ENCODE data around the gene CD320.

The CD320 gene

GRCh38 chr19:8321067-8321985, 13.2 kb upstream of the CD320 start, which contains the start of the genes NDUFA7 and RPS28:
Gene NDUFA7, minus strand, starts transcription at chr19:8321375. Its CDS starts 17 bp downstream, at chr19:8321358.
Gene RPS28, plus strand, starts transcription at chr19:8321496. Its CDS starts 35 bp downstream, at chr19:8321531.
- Histone ChIP-seq H3K18ac (ENCODE audit: low read depth in 1 of 2, low read length in 2 of 2) (peak within 1 kb of the TSS; percentile 75 to 76), H3K27ac (ENCODE audit: low read length, poor library complexity, severe bottlenecking) (peak within 1 kb of the TSS; percentile 54), H3K4me3 (ENCODE audit: insufficient read depth in 1 of 2, low read depth in 1 of 2, low read length in 2 of 2) (peak within 1 kb of the TSS; percentile 76 to 98), H2BK5ac (ENCODE audit: low read depth, low read length, poor library complexity, severe bottlenecking) (peak within 1 kb of the TSS; percentile 22), H3K79me1 (replicated peaks; ENCODE audit: low read length, poor library complexity, severe bottlenecking) (peaks cover 14% of the 10 kb centered on the region), H2AK5ac (ENCODE audit: low read length, severe bottlenecking) (peak within 1 kb of the TSS; percentile 72), H3K14ac (ENCODE audit: low read length in 2 of 2) (peak within 1 kb of the TSS; percentile 28 to 80), H3K23ac (ENCODE audit: low read length in 2 of 2) (no peak within 1 kb of the TSS), H3K4ac (ENCODE audit: low read depth in 1 of 2, low read length in 2 of 2) (peak within 1 kb of the TSS; percentile 37 to 77), H4K91ac (ENCODE audit: low read length) (peak within 1 kb of the TSS; percentile 29), H3K27me3 (ENCODE audit: control insufficient read depth in 1 of 2, insufficient read depth in 1 of 2, low read length in 2 of 2) (no peaks in the 10 kb centered on the region), H3K9me3 (ENCODE audit: control insufficient read depth, low read length) (no peaks in the 10 kb centered on the region), H3K4me1 (ENCODE audit: control insufficient read depth, insufficient read depth, low read depth, low read length) (peaks cover 18% of the 10 kb centered on the region), H2BK120ac (ENCODE audit: low read depth, low read length) (no peak within 1 kb of the TSS), H3K36me3 (ENCODE audit: control insufficient read depth in 1 of 2, insufficient read depth in 2 of 2, low read depth in 1 of 2, low read length in 2 of 2) (peaks cover 28% of the 10 kb centered on the region in 2 experiments), H3K9ac (ENCODE audit: low read length) (peak within 1 kb of the TSS; percentile 99), H3K4me2 (ENCODE audit: low read length, poor library complexity, severe bottlenecking) (peak within 1 kb of the TSS; percentile 60), H2BK12ac (ENCODE audit: low read length in 2 of 2) (no peak within 1 kb of the TSS), H4K8ac (ENCODE audit: low read length) (peak within 1 kb of the TSS; percentile 93), H2AFZ (ENCODE audit: low read depth, low read length) (peak within 1 kb of the TSS; percentile 6), H2BK15ac (ENCODE audit: low read depth, poor library complexity, severe bottlenecking) (no peak within 1 kb of the TSS)
- under 1% methylated on average over 70 of the region's 72 CpGs for WGBS
- DNase-seq = peak; percentile 95

GRCh38 chr19:8320564-8321066, 12.5 kb upstream of the CD320 start:
- H3K4me1 ChIP-seq (ENCODE audit: control insufficient read depth, insufficient read depth, low read depth, low read length) = peaks cover 18% of the 10 kb centered on the region
- peak overlapping the region; percentile 22 for H2BK5ac ChIP-seq (ENCODE audit: low read depth, low read length, poor library complexity, severe bottlenecking)
- H4K8ac ChIP-seq (ENCODE audit: low read length) = peak overlapping the region; percentile 93
- H3K4me3 ChIP-seq (ENCODE audit: insufficient read depth in 1 of 2, low read depth in 1 of 2, low read length in 2 of 2) = peak overlapping the region; percentile 75 to 98
- peak overlapping the region; percentile 60 for H3K4me2 ChIP-seq (ENCODE audit: low read length, poor library complexity, severe bottlenecking)
- H2BK120ac ChIP-seq (ENCODE audit: low read depth, low read length) = no peak overlapping the region
- H3K9ac ChIP-seq (ENCODE audit: low read length) = peak overlapping the region; percentile 99
- peaks cover 16% of the 10 kb centered on the region for H3K79me1 ChIP-seq (replicated peaks; ENCODE audit: low read length, poor library complexity, severe bottlenecking)
- H2AK5ac ChIP-seq (ENCODE audit: low read length, severe bottlenecking) = peak overlapping the region; percentile 72
- peak overlapping the region; percentile 54 for H3K27ac ChIP-seq (ENCODE audit: low read length, poor library complexity, severe bottlenecking)
- H3K27me3 ChIP-seq (ENCODE audit: control insufficient read depth in 1 of 2, insufficient read depth in 1 of 2, low read length in 2 of 2) = no peaks in the 10 kb centered on the region
- peak overlapping the region; percentile 10 to 34 for H3K4ac ChIP-seq (ENCODE audit: low read depth in 1 of 2, low read length in 2 of 2)
- peak; percentile 37 for DNase-seq
- peaks cover 33 to 36% of the 10 kb centered on the region in 2 experiments for H3K36me3 ChIP-seq (ENCODE audit: control insufficient read depth in 1 of 2, insufficient read depth in 2 of 2, low read depth in 1 of 2, low read length in 2 of 2)
- H2BK12ac ChIP-seq (ENCODE audit: low read length in 2 of 2) = no peak overlapping the region
- H3K23ac ChIP-seq (ENCODE audit: low read length in 2 of 2) = no peak overlapping the region
- H3K9me3 ChIP-seq (ENCODE audit: control insufficient read depth, low read length) = no peaks in the 10 kb centered on the region
- 9% methylated on average over 16 of the region's 16 CpGs for WGBS
- H2AFZ ChIP-seq (ENCODE audit: low read depth, low read length) = peak overlapping the region; percentile 6
- peak overlapping the region; percentile 52 to 75 for H3K18ac ChIP-seq (ENCODE audit: low read depth in 1 of 2, low read length in 2 of 2)
- H4K91ac ChIP-seq (ENCODE audit: low read length) = peak overlapping the region; percentile 29
- H3K14ac ChIP-seq (ENCODE audit: low read length in 2 of 2) = peak overlapping the region in 1 of 2 experiments; percentile 80
- H2BK15ac ChIP-seq (ENCODE audit: low read depth, poor library complexity, severe bottlenecking) = no peak overlapping the region

GRCh38 chr19:8319807-8320520, 11.8 kb upstream of the CD320 start:
- Histone ChIP-seq H3K18ac (ENCODE audit: low read depth in 1 of 2, low read length in 2 of 2) (no peak overlapping the region), H2AFZ (ENCODE audit: low read depth, low read length) (no peak overlapping the region), H3K14ac (ENCODE audit: low read length in 2 of 2) (no peak overlapping the region), H4K8ac (ENCODE audit: low read length) (no peak overlapping the region), H3K27ac (ENCODE audit: low read length, poor library complexity, severe bottlenecking) (no peak overlapping the region), H3K79me1 (replicated peaks; ENCODE audit: low read length, poor library complexity, severe bottlenecking) (peaks cover 16% of the 10 kb centered on the region), H3K9ac (ENCODE audit: low read length) (peak overlapping the region; percentile 99), H3K4ac (ENCODE audit: low read depth in 1 of 2, low read length in 2 of 2) (no peak overlapping the region), H3K23ac (ENCODE audit: low read length in 2 of 2) (no peak overlapping the region), H2AK5ac (ENCODE audit: low read length, severe bottlenecking) (no peak overlapping the region), H2BK120ac (ENCODE audit: low read depth, low read length) (no peak overlapping the region), H2BK15ac (ENCODE audit: low read depth, poor library complexity, severe bottlenecking) (no peak overlapping the region), H3K27me3 (ENCODE audit: control insufficient read depth in 1 of 2, insufficient read depth in 1 of 2, low read length in 2 of 2) (no peaks in the 10 kb centered on the region), H3K36me3 (ENCODE audit: control insufficient read depth in 1 of 2, insufficient read depth in 2 of 2, low read depth in 1 of 2, low read length in 2 of 2) (peaks cover 37 to 42% of the 10 kb centered on the region in 2 experiments), H2BK12ac (ENCODE audit: low read length in 2 of 2) (no peak overlapping the region), H3K4me1 (ENCODE audit: control insufficient read depth, insufficient read depth, low read depth, low read length) (peaks cover 18% of the 10 kb centered on the region), H3K4me2 (ENCODE audit: low read length, poor library complexity, severe bottlenecking) (peak overlapping the region; percentile 60), H4K91ac (ENCODE audit: low read length) (no peak overlapping the region), H3K4me3 (ENCODE audit: insufficient read depth in 1 of 2, low read depth in 1 of 2, low read length in 2 of 2) (peak overlapping the region in 1 of 2 experiments; percentile 98), H2BK5ac (ENCODE audit: low read depth, low read length, poor library complexity, severe bottlenecking) (no peak overlapping the region), H3K9me3 (ENCODE audit: control insufficient read depth, low read length) (no peaks in the 10 kb centered on the region)
- DNase-seq = no peak
- WGBS = 88% methylated on average over 16 of the region's 19 CpGs
